NCI-H1694 treated with DMSO at 0.1 percent for 48 hours (cell line): ENCODE data around the gene RIPOR1.
"Not testable (repeated sequence)": the region's sequence is repeated elsewhere in the genome, so short reads cannot be mapped to it uniquely, and the experiment has no call there.

Experiments used
- DNase-seq: peaks from one replicate; lab custom pipeline; 2025; lab: John Stamatoyannopoulos, UW

RIPOR1 gene

DNA sequence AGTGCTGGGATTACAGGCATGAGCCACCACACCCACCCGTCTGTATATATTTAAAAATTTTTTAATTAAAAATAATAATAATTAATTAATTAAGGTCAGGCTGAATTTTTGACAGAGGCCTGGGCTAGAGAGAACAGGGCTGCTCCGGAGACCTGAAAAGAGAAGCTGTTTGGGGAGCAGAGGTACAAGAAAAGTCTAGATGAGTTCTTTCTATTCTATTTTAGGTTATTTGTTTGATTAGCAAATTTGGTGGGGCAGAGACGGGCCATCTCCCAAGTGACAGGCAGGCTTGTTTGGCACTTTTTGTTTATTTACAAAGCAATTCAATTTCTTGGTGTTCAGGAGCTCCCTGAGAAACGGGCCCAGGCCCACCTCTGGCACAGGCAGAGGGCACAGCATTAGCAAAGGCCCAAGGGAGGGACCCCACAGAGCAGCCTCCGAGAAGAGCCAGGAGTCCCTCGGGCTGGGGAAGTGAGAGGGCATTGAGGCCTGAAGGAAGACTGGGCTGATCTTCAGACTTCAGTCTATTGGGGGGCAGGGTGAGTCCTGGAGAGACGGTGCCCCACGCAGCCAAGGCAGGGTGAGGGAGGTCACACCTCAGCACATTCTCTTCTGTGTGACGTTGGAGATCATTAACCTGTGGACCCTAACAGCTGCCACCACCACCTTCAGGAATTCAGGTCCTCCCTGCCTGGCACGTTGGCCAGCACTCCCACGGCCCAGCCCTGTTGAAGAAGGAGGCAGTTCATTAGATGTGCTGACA lies 10.8 kb upstream of the RIPOR1 start:
- no peak for DNase-seq

DNA sequence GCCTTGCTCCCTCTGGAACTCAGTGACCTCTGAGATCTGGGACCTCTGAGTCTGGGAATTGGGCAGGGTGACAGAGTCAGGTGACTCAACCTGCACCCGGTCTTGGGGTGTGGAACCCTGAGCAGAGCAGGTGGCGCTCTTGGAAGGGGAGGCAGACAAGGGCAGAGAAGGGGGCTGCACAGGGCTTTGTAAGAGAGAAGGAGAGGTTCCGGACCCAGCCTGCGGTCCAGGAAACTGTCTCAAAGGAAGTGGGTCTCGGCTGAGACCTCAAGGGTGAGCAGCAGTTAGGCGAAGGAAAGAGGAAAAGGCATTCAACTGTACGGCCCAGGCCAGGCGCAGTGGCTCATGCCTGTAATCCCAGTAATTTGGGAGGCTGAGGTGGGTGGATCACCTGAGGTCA lies 10.0 kb upstream of the RIPOR1 start:
- DNase-seq: no peak

DNA sequence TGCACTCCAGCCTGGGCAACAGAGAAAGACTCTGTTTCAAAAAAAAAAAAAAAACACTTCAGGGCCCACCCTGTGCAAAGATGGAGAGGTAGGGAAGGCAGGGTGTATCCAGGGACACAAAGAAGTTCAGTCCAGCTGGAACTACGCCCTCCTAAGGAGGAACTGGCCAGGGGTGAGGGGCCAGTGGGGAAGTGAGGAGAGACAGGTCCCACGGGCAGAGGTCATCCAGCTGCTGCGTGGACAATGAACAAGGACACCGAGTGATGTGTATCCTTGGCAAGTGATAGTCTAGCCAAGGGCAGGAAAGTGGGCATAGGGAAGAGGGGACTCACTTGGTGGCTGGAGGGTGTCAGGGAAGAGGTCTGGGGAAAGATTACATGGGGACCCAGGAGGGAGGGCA lies 9.4 kb upstream of the RIPOR1 start:
- DNase-seq: no peak

DNA sequence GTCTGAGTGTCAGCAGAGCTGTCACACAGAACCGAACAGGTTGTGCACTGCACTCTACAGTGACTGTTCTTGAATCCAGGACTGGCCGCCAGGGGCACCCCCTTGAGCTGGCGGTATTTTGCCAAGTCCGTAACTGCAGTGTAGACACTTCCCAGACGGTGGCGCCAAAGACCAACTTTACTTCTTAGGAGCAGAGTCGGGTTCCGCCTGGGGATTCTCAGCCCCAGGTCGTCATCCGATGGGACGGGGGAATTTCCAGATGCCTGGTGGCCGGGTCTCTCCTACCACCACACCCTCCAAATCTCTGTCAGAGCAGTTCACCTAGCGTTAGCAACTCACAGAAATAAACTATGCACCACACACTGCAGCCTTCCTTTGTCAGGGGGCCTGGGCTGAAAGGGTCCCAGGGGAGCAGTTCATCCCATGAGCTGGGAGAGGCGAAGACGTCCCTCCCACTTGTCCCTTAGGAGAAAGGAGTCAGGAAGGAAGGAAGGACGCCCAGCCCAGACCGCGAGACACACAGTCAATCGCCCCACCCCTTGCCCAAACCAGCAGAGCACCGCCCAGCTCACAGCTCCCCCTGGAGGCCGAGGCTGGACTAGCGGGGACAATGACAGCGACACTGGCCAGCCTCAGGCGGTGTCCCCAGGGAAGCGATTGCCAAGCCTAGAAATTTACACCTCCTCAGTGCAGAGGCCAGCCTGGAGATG lies 7.4 kb upstream of the RIPOR1 start:
- DNase-seq: peak; percentile 93

DNA sequence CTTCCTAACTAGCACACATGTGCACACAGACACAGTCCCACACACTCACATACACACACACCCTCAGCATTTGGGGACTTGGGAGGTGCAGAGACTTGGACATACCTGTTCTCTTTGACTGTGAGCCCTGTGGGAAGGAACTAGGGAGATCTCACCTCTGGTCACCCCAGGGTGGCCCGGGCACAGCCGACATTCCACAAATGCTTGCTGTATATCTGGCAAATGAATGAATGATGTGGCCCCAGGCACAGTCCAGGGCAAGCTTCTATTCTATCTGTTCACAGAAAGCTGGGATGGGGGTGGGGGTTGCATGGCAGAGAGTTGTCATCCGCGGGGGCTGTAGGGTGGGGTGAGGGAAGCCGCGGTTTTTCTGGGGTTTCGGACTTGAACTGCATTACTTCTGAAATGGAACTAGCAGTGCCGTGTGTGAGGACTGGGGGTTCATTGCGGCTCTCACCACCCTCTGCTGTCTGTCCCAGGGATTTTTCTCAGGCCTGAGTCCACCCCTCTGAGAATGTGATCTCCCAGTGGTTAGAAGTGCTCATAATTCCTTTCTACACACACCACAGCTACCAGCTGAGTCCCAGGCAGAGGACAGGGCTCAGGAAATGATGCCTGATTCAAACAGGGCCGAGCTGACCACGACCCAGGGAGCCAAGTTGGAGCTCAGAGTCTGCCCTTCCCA lies 3.3 kb upstream of the RIPOR1 start:
- no peak for DNase-seq

DNA sequence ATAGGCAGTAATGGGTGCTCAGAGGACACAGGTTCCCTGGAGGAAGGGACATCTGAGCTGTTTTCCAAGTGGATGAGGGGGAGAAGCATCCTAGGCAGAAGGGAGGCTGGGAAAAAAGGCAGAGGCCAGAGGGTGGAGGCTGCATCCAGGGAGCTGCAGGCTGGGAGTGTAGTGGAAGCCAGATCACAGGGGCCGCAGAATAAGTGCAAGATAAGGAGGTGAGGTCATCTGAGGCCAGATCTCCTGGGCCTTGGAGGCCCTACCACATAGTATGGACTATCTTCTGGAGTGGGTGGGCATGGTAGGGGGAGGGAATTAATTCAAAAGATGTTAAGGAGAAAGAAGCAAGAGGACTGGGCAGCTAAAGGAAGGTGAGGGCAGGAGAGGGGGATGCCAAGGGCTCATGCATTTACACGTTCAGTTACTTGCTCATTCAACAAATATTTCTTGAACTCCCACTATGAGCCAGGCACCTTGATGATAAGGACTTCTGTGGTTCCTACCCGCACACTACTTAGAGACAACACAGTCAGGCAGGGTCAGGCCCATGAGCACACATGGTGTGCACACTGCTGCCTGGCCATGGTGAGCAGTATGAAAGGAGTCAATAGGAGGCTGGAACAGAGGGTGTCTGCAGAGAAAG lies 2.4 kb upstream of the RIPOR1 start:
- no peak for DNase-seq

DNA sequence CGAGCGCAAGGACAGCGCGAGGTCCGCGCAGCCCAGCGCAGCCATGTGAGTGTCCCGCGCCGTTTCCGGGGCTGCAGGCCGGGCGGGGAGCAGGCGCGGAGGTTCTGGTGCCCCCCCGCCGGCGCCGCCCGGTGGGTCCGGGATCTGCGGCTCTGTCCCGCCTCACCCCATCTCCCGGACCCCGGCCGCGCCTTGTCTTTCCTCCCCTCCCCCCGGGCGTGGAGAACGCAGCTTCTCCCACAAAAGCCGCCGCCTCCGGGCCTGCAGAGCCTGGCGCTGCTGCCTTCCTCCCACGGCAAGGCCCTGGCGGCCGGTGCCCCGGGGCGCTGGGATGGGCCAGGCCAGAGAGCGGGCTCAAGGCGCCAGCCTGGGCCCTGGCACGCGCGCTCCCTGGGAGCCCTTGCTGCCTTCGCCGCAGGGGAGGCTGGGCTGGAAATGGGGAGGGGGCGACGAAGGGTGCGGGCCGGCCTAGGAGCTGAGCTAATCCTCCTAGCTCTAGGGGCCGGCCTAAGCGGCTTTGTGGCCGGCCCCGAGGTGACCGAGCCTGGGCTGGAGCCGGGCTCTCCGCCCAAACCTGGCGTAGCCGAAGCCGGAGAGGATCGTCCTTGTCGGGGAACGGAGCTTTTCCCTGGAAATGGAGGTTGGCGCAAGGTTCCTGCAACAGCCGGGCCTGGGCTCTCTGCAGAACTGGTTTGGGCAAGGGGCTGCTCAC lies 397 bp downstream of the RIPOR1 start:
- DNase-seq: no peak

DNA sequence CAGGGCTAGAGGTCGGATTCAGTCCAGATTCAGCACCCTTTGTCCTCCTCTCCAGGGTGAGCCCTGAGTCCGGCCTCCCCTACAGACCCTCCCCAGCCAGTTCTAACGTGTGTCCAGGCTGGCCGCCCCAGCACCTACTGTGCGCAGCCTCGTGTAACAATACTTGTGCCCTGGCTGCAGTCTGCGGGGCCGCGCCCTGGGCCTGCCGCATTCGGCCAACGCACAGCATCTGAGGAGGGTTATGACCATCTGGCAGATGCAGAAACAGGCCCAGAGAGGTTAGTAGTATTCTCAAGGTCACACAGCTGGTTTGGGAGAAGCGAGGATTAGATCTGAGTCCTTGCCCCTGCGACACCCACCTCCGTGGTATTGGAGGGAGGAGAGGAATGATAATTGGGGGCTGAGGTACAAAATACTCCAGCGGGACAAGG lies 968 bp downstream of the RIPOR1 start:
- DNase-seq: no peak

DNA sequence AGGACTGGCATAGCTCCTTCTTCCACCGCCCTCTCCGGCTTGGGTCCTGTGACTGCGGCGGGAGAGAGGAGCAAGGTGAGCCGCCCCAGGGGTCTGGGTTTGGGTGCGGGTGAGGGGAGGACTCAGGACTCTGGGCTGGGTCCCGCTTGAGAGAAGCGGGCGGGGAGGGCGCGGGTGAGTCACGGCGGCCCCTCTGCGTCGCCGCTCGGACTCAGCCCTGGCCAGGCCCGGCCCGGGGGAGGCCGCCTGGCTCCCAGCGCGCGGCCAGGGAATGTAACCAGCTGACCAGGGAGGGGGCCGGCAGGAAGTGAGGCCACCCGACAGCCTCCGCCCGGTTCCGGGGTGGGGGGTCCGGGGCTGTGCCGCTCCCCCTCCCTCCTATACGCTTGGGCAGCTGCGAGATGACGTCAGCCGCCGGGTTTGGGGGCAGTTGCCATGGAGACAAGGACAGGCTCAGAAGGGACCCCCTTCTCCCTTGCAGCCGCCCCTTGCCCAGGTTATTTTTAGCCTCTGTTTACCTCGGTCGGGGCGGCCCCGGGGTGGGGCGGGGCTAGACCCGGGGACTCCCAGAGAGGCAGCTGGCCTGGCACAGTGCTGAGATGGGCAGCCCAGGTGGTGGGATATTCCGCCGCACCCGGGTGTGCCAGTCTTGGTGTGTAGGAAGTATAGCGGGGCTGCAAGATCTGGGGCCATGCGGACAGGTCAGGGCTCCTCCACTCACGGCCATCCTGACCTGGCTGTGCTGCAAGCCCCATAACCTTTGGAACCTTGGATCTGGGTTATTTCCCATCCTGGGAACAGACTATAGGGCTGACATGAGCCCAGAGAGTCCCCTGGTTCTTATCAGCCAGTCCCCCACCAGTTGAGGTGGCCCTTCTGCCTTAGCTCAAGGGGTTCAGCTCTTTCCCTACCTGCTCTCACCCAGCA lies 1.6 kb downstream of the RIPOR1 start:
- DNase-seq: no peak

DNA sequence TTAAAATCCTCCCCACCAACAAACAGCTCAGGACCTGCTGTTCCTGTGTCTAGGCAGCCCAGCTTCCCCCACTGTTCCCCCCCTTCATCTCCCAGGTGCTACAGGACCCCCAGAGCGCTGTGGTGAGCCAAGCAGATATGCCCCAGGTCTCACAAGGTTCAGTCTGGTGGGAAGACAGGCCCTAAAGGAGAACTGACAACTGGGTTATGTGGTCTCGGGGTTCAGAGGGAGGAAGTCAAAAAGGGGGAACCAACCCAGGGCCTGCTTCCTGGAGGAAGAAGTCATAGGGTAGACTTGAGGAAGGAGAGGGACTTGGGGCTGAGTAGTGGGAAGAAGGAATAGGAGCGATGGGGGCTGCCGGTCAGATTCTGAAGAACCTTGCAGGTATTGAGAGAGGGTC lies 2.6 kb downstream of the RIPOR1 start:
- no peak for DNase-seq

DNA sequence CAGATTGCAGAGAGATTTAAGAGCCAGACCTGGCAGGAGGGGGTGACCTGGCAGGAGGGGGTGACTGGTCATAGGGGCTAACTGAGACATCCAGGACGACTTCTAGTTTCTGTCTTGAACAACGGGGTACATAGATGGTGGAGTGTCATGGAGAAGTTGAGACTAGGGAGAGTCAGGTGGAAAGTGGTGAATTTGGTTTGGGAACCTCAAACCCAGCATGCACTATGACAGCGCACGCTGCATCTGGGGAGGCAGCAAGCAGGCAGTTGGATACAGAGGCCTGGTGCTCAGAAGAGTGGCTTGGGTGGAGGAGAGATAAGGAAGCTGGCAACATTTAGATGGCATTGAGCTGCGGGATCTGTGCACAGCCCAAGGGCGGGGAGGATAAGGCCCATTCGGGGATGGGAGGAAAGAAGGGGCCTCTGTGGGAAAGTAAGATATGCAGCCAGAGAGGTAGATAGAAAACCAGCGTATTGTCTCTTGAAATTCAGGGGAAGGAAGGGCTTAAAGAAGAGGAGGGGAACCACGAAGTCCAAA lies 4.5 kb downstream of the RIPOR1 start:
- DNase-seq: no peak

DNA sequence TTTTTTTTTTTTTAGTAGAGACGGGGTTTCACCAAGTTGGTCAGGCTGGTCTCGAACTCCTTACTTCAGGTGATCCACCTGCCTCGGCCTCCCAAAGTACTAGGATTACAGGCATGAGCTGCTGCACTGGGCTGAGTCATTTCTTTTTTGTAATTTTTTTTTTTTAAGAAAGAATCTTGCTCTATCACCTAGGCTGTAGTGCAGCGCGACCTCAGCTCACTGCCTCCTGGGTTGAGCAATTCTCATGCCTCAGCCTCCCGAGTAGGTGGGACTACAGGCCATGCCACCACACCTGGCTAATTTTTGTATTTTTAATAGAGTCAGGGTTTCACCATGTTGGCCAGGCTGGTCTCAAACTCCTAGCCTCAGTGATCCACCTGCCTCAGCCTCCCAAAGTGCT lies 5.4 kb downstream of the RIPOR1 start:
- not testable (repeated sequence) for DNase-seq

DNA sequence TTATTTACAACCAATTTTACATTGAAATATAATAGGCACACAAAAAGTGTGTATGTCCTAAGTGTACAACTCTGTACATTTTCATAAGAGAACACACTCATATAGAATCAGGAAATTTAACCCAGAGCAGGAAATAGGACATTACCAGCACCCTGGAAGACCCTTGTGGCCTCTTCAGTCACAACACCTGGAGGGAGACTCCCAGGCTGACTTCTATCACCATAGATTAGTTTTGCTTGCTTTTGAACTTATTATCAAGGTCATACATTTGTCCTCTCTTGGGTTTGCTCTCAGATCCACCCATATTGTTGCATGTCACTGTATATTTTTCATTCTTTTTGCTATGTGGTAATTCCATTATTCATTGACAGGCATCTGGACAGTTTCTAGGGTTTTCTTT lies 5.8 kb downstream of the RIPOR1 start:
- DNase-seq: no peak

DNA sequence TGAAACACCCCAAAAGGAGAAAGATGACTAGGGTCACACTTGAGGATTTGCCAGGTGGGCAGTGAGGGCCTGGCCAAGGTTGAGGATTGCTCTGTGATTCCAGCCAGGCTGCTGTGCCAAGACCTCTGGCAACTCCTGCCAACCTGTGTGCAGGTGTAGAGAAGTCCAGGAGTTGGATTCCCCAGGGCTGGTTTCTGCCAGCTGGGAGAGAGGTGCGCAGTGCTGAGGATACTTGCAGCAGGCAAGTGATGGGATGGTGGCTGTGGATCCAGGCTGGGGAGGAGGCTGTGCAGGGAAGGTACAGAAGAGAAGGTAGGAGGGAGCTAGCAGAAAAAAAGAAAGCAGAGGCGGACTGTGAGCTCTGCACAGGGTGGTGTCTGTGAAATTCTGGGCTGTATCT lies 6.6 kb downstream of the RIPOR1 start:
- no peak for DNase-seq

DNA sequence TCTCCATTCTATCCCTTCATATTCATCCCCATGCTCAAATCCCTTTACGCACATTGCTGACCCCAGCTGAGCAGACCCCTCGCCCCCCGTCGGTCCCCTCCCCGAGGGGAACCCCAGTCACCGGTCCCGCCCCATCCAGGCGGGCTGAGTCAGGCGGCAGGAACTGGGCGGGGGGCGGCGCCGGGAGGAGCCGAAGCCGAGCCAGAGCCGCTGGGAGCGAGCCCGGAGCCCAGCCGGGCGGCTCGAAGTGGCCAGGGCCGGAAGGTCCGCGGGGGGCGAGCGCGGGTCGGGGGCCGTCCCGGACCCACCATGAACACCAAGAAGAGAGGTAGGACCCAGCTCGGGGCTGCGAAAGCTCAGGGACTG lies 8.6 kb downstream of the RIPOR1 start:
- no peak for DNase-seq

DNA sequence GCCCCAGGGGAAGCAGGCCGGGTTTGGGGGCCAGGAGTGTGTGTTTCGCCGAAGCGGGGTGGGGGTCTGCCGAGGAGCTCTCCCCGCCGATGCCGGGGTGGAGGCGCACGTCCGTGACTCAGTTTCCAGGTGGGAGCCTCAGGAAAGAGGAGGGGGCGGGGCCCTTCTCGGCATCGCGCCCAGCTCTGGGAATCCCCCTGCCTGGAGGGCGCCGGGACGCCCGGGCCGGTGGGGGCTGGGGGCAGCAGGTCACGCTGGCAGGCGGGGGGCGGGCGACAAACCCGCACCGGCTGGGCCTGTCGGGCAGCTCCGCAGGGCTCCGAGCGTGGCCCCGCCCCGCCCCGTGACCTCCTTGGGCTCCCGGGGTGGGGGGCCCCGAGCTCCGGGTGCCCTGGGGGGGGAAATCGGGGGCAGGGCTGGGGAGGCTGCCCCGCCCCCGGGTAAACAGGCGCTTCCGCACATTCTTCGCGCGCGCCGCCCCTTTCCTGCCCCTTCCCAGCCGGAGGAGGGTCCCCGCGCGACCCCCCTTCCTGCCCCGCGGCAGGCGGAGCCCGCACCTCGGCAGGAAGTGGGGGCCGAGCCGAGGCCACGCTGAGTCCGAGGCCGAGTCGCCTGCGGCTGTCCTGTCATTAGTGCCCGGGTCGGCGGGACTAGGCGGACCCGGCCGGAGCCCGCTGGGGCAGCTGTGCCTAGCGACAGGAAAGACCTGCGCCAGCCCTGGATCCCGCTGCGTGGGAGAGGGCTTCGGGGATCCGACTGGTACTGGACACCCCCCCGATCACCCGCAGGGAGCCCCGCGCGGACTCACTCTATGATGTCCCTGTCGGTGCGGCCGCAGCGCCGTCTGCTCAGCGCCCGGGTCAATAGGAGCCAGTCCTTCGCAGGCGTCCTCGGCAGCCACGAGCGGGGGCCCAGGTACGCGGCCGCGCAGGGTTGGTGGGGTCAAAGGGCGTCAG lies 9.3 kb downstream of the RIPOR1 start:
- DNase-seq: no peak

DNA sequence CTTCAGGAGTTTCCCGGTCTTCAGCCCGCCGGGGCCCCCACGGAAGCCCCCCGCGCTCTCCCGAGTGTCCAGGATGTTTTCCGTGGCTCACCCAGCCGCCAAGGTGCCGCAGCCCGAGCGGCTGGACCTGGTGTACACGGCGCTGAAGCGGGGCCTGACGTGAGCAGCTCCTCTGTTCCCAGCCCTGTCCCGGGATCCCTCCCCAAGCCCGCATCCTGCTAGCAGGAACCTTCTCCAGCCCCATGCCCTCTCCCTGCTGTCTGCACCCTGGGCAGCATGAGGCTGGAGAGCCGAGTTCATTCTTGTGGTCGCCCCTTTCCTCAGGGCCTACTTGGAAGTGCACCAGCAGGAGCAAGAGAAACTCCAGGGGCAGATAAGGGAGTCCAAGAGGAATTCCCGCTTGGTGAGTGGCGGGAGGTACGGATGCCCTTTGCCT lies 10.1 kb downstream of the RIPOR1 start:
- no peak for DNase-seq

DNA sequence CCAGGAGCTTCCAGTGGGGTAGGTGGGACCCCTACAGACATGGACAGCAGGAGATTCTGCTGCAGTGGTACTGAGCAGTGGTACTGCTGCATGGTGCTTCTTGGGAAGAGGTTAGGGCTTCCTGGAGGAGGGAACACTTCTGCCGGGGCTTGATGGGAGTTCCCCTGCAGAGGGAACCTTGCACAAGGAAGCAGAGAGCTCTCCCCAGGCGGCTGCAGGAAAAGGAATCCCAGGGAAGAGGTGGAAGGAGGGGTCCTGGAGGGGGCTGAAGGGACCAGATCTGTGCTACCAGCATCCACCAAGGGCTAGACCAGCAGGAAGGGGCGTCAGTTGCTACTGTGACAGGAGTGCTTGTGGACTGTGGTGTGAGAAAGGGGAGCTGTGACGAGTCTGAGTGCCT lies 10.6 kb downstream of the RIPOR1 start:
- no peak for DNase-seq
